ENCODE data around the gene PSME2.

GRCh38 chr14:24194873-24195185, 48.4 kb upstream of the PSME2 start:
- TF ChIP-seq CTCF (IDR thresholded peaks at IDR 0.05; ENCODE audit: low read depth, low read length) = no peak
- no peak for TF ChIP-seq POLR2A (IDR thresholded peaks at IDR 0.05; ENCODE audit: extremely low read depth, insufficient read length)

Measured in NB4 (cell line).